GM13976 (cell line): ENCODE results near the gene GLG1.
"Not testable (repeated sequence)": the region's sequence is repeated elsewhere in the genome, so short reads cannot be mapped to it uniquely, and the experiment has no call there.

Experiments used
- DNase-seq: peaks from one replicate; pipeline ENCODE4 v3.0.0; 2012; ENCODE audit warnings: low spot score
- in situ Hi-C: fragments of 300-500 bp; cut with MboI; formaldehyde crosslinking; loops from one replicate; pipeline ENCODE4 v1.12.0; 2022; ENCODE audit warnings: low sequenced_read_pairs, mixed read lengths, inconsistent platforms; ENCODE audit not compliant: unreplicated experiment
- TF ChIP-seq, protein P1 (sequence below): IDR thresholded peaks from 2 replicates; pipeline ENCODE4 v1.5.1; 2012; ENCODE audit warnings: borderline replicate concordance, mild to moderate bottlenecking; ENCODE audit not compliant: insufficient read depth; ENCODE audit errors: extremely low read depth, missing control alignments, control extremely low read depth

GLG1 gene

DNA sequence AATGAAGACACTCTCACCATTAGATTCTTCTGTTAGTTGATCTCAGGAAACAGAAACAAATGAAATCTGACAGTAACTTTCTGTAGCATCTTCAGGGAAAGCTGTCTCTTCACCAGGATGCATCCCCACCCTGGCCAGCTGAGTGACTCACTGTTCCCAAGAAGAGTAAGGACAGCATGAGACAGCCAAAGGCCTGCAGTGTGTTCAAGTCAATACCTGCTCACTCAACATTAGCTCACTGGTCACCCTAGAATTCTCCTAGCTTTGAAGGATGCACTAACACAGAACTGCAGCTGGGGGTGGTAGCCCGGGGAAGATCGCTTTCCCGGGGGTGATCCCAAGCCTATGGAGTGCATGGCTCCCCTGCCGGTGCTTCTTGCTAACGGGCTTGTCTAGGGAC, 157.4 kb downstream of the GLG1 start:
- TF ChIP-seq, protein P1, sequence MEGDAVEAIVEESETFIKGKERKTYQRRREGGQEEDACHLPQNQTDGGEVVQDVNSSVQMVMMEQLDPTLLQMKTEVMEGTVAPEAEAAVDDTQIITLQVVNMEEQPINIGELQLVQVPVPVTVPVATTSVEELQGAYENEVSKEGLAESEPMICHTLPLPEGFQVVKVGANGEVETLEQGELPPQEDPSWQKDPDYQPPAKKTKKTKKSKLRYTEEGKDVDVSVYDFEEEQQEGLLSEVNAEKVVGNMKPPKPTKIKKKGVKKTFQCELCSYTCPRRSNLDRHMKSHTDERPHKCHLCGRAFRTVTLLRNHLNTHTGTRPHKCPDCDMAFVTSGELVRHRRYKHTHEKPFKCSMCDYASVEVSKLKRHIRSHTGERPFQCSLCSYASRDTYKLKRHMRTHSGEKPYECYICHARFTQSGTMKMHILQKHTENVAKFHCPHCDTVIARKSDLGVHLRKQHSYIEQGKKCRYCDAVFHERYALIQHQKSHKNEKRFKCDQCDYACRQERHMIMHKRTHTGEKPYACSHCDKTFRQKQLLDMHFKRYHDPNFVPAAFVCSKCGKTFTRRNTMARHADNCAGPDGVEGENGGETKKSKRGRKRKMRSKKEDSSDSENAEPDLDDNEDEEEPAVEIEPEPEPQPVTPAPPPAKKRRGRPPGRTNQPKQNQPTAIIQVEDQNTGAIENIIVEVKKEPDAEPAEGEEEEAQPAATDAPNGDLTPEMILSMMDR = no peak
- in situ Hi-C loops = no loop called here
- DNase-seq = no peak

DNA sequence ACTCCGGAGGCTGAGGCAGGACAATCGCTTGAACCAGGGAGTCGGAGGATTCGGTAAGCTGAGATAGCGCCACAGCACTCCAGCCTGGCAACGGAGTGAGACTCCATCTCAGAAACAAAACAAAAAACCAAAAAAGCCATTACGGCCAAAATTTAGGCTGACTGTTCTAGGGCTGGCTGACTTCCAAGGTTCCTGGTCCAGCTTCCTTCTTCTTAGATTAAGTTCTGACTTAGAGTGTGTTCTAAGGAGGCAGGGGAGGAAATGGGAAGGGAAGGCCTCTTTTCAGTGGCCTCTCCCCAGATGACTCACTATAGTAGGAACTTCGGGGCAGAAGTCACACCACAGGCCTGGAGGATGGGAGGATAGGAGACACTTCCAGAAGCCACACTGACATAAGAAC, 157.9 kb downstream of the GLG1 start:
- DNase-seq = no peak
- in situ Hi-C loops = no loop called here
- TF ChIP-seq, protein P1 = no peak

DNA sequence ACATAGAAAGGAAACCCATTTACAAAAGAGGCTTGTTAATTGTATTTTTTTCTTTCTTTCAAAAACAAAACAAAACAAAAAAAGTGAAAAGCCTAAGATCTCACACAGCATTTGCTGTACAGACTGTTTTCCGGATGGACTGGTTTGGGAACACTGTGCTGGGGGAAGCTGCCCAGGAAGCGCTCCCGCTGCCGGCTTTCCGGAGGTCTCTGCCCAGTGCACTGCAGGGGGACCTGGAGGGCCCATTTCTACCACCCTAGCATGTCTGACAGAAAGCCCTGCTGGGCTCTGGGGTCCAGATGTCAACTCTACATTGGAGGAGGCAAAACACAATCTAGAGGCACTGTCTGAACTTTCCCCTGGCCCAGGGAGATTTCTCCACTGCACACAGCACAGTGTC, 159.3 kb downstream of the GLG1 start:
- DNase-seq = no peak
- TF ChIP-seq, protein P1 = no peak
- in situ Hi-C loops = no loop called here

DNA sequence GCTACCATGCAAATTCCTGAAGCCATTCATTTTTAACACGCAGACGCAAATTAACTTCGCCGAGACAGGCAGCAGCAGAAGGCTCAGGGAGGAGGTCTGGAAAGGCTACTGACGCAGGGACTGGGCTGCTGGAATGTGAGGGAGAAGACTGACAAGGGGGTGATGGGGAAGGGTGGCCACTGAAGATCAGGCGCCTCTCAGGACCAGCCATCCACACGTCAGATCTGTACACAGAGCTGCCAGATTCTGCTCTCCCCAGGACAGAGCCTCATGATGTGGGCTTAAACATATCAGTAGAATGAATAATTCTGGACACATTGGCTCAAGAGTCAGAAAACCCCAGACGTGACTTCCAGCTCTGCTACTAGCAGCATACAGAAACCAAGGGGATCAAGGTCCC, 160.0 kb downstream of the GLG1 start:
- in situ Hi-C loops = no loop called here
- TF ChIP-seq, protein P1 = no peak
- no peak for DNase-seq

DNA sequence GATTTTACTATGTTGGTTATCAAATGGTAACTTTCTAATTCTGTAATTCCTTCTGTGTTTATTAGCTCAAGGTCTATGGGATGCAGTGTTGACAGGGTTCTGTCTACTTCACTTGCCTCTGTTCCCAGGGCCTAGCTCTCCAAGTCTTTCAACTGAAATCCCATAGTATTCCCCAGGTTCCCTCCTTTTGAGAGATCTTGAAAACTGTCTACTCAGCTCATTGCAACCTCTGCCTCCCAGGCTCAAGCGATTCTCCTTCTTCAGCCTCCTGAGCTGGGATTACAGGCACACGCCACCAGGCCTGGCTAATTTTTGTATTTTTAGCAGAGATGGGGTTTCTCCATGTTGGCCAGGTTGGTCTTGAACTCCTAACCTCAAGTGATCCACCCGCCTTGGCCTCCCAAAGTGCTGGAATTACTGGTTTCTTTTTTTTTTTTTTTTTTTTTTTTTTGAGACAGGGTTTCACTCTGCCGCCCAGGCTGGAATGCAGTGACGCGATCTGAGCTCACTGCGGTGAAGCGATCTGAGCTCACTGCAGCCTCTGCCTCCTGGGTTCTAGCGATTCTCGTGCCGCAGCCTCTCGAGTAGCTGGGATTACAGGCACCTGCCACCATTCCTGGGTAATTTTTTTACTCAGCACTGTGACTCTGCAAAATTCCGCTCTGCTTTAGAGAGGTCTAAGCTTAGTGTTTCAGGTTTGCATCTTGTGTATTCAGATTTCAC, 163.1 kb downstream of the GLG1 start:
- in situ Hi-C loops = not testable (repeated sequence)

DNA sequence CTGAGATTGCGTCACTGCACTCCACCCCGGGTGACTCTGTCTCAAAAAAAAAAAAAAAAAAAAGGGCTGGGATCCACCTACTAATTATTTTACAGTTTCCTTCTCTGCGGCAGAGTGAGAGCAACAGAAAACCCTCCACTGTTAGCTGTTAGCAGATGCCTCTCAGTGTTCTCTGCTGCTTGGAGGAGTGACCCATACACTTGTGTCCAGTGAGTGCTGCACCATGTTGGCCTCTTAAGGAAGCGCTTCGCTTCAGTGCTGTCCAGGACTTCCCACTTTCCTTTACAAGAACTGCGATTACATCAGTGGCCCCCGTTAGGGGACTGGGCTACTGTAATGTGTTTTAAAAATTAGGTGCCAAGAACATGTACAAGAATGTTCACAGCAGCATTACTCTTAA, 167.2 kb downstream of the GLG1 start:
- in situ Hi-C loops = no loop called here
- no peak for DNase-seq
- TF ChIP-seq, protein P1 = no peak

More for the DNA sequence above, 163.1 kb downstream of the GLG1 start:
- DNase-seq = not testable (repeated sequence)

DNA sequence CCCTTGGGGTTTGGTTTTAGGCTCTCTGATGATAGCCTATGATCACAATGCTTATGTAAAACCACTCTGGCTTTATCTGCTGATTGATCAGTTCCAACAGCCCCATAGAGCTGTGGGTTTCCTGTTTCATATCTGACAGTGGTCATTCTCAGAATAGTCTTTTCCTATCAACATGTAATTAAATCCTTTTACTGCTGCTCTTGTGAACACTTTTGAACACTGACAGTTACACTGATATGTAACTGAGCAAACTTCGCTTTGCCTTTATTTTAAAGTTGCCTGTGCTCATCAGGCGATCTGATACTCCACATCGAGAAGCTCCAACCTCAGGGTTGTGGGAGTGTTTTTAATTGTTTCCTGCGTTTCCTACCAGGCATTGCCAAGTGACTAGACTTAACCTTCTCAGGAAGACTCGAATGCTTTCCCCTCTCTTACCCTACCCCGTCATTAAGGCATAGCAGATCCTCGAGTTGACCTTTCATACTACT, 168.4 kb downstream of the GLG1 start:
- in situ Hi-C loops = no loop called here
- TF ChIP-seq, protein P1 = no peak
- DNase-seq = no peak
